CD8-positive, alpha-beta memory T cell (primary cell): ENCODE measurements around the gene MILR1. TPM values are rescaled to one million over a fixed set of nuclear protein-coding genes. Genes with fewer than 3 reads are reported as not detected.

ENCODE experiments used
- CTCF ChIA-PET: fragments of 350-600 bp; sonication (Branson Sonifier 250); formaldehyde crosslinking; loops from one replicate; lab custom pipeline; 2021; ENCODE audit warnings: antibody characterized with exemption; lab: Charles Lee
- POLR2A ChIA-PET: fragments of 350-600 bp; sonication (Branson Sonifier 250); formaldehyde crosslinking; loops from one replicate; lab custom pipeline; 2021; ENCODE audit warnings: antibody characterized with exemption; lab: Charles Lee
- DNase-seq, 5 donors: peaks; one replicate each; pipeline versions ENCODE4 v3.0.0 to v3.0.0-alpha.2; 2020 to 2022; ENCODE audit warnings: mixed read lengths in 1 of 5
- H3K27ac ChIP-seq: one replicate; pipeline ENCODE4 v1.7.0; 2013; ENCODE audit warnings: low read depth, mild to moderate bottlenecking, low read length, moderate library complexity
- H3K27me3 ChIP-seq: 2 replicates; pipeline ENCODE4 v1.7.0; 2013; ENCODE audit warnings: low read length, mild to moderate bottlenecking; ENCODE audit not compliant: insufficient read depth, poor library complexity, severe bottlenecking
- H3K36me3 ChIP-seq: 2 replicates; pipeline ENCODE4 v1.7.0; 2013; ENCODE audit warnings: mild to moderate bottlenecking, low read length, moderate library complexity; ENCODE audit not compliant: insufficient read depth
- H3K4me1 ChIP-seq: 2 replicates; pipeline ENCODE4 v1.7.0; 2013; ENCODE audit warnings: mild to moderate bottlenecking, low read length, moderate library complexity; ENCODE audit not compliant: insufficient read depth
- H3K4me3 ChIP-seq: 2 replicates; pipeline ENCODE4 v1.7.0; 2013; ENCODE audit warnings: mild to moderate bottlenecking, low read length
- H3K9me3 ChIP-seq: 2 replicates; pipeline ENCODE4 v1.7.0; 2013; ENCODE audit warnings: mild to moderate bottlenecking, low read length
- H3K27ac Mint-ChIP-seq, 8 donors: one replicate each; pipeline ENCODE4 v1.8.0; 2020 to 2021; ENCODE audit warnings: mixed read lengths in 8 of 8, mild to moderate bottlenecking in 6 of 8, inconsistent platforms in 3 of 8, moderate library complexity in 3 of 8
- H3K27me3 Mint-ChIP-seq, 2 donors: one replicate each; pipeline ENCODE4 v1.8.0; 2020 to 2021; ENCODE audit warnings: mixed read lengths in 2 of 2, mild to moderate bottlenecking in 1 of 2, moderate library complexity in 1 of 2
- H3K36me3 Mint-ChIP-seq, 3 donors: one replicate each; pipeline ENCODE4 v1.8.0; 2020 to 2021; ENCODE audit warnings: mixed read lengths in 3 of 3, inconsistent platforms in 1 of 3, mild to moderate bottlenecking in 1 of 3
- H3K4me1 Mint-ChIP-seq, 3 donors: one replicate each; pipeline ENCODE4 v1.8.0; 2020 to 2021; ENCODE audit warnings: mixed read lengths in 3 of 3, inconsistent platforms in 1 of 3, mild to moderate bottlenecking in 1 of 3
- H3K4me3 Mint-ChIP-seq, 7 donors: one replicate each; pipeline ENCODE4 v1.8.0; 2020 to 2021; ENCODE audit warnings: mixed read lengths in 7 of 7, mild to moderate bottlenecking in 6 of 7, moderate library complexity in 4 of 7, inconsistent platforms in 2 of 7
- H3K9me3 Mint-ChIP-seq, 5 donors: one replicate each; pipeline ENCODE4 v1.8.0; 2020 to 2022; ENCODE audit warnings: mixed read lengths in 5 of 5, mild to moderate bottlenecking in 3 of 5, moderate library complexity in 2 of 5, inconsistent platforms in 1 of 5
- polyA plus RNA-seq: library from polyadenylated mRNA; unstranded; fragments of 300-500 nt; fragmentation: Illumina TruSeq; gene quantifications from one replicate; pipeline ENCODE4 v1.2.3, GENCODE V29; 2021
- total RNA-seq, 2 experiments: library from RNA; stranded (reverse); gene quantifications; one replicate each; pipeline ENCODE4 v1.2.3, GENCODE V29; 2021

MILR1 gene
- total and polyA plus RNA-seq, 3 experiments from 2014 or later, result 0.66 to 0.69 TPM; not detected in 1

DNA sequence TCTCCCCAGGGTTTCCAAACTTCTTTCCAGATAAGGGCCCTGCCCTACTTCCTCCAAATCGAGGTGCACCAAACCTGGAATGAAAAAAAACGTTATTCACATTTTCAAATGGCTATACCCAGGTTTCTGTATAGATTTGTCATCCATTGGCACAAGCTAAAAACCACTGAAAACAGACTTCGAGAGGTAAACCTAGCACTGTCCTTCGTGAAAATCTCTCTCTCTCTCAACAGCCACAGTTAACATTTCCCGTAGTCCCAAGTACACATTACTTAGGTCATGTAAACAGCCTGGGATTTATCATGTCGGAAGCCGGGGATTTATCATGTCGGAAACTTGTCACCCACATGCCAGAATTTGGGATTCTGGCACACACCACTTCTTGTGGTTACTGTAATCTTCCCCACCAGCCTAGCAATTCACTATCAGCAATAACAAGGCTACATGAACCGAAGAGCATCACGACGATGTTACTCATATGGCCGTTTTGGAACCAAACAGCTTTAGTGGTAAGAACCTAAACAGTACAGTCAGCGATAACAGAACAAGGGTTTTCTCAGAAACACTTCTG lies 55.9 kb downstream of the MILR1 start:
- Mint-ChIP-seq H3K4me1 (peaks cover 64 to 82% (median 75%) of the 10 kb centered on the region in 3 donors), H3K27me3 (peaks cover 0 to 26% of the 10 kb centered on the region in 2 donors), H3K4me3 (peak overlapping the region; percentile 96 to 100 (median 99)), H3K36me3 (peaks cover 42 to 87% (median 51%) of the 10 kb centered on the region in 3 donors), H3K9me3 (peaks cover 0 to 3% (median 2%) of the 10 kb centered on the region in 5 donors), H3K27ac (peak overlapping the region; percentile 99 to 100 (median 99))
- Histone ChIP-seq H3K9me3 (no peaks in the 10 kb centered on the region), H3K4me3 (peak overlapping the region; percentile 91), H3K27ac (peak overlapping the region; percentile 98), H3K27me3 (no peaks in the 10 kb centered on the region), H3K4me1 (peaks cover 62% of the 10 kb centered on the region), H3K36me3 (peaks cover 59% of the 10 kb centered on the region)
- ChIA-PET CTCF (interaction anchor here (1.0 to 4.1 kb wide), 7 partner anchors 8 to 484 kb away, joined by 3 to 42 read pairs (median 4); partner anchors contain the start of genes ICAM2 and POLG2), POLR2A (interaction anchor here (0.6 to 4.5 kb wide), 17 partner anchors 8 to 804 kb away, joined by 3 to 168 read pairs (median 8); partner anchors contain the start of genes CCDC47, DDX42, ERN1 and LIMD2)
- no peak for DNase-seq

DNA sequence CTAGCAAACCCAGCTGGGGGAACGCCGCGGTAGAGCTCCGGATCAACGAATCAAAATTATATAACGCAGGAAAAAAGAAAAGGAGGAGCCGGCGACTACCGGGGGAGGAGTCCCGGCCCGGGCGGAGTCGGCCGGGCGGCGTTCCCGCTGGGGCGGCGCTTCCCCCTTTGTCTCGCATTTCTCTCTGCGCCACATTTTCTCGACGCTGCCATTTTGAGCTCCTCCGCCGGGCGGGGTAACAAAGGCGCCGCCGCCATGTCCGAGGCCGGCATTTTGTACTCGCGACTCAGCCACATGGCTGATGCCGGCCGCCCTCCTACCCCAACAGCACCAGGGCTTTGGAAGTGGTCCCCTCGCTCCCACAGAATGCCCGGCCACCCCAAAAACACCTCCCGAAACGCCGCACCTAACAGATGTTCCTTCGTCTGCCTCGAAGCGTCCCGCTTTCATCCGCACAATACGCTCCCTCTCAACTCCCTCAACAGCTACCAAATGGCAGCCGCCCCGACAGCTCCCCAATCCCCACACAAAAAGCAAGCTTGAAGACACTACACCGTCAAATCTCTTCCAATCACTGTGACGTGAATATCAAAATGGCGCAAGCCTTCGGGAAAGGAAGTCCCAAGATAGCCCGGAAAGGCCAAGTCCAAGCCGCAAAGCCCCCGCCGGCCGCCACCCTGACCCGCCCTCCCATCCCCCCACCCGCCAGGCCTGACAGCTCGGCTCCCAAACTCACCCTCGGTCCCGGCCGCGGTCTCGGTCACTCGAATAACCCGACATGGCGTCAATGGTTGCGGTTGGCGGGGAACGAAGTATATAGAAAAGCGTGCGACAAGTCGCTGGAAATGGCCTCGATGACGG lies 56.7 kb downstream of the MILR1 start:
- peak overlapping the region; percentile 98 for H3K27ac ChIP-seq
- POLR2A ChIA-PET, result interaction anchor here (0.6 to 4.5 kb wide), 20 partner anchors 8 to 805 kb away, joined by 3 to 168 read pairs (median 8); partner anchors contain the start of genes CCDC47, DDX42, ERN1 and LIMD2
- Mint-ChIP-seq H3K4me3 (peak overlapping the region; percentile 96 to 100 (median 99)), H3K27me3 (peaks cover 0 to 24% of the 10 kb centered on the region in 2 donors), H3K4me1 (peaks cover 62 to 81% (median 75%) of the 10 kb centered on the region in 3 donors), H3K36me3 (peaks cover 39 to 86% (median 48%) of the 10 kb centered on the region in 3 donors), H3K27ac (peak overlapping the region; percentile 99 to 100 (median 99)), H3K9me3 (peaks cover 0 to 3% (median 2%) of the 10 kb centered on the region in 5 donors)
- no peaks in the 10 kb centered on the region for H3K9me3 ChIP-seq
- H3K27me3 ChIP-seq, result no peaks in the 10 kb centered on the region
- peaks cover 52% of the 10 kb centered on the region for H3K36me3 ChIP-seq
- peak; percentile 75 to 94 (median 87) for DNase-seq
- CTCF ChIA-PET, result interaction anchor here (1.0 to 4.1 kb wide), 7 partner anchors 9 to 485 kb away, joined by 3 to 42 read pairs (median 4); partner anchors contain the start of genes ICAM2 and POLG2
- peaks cover 60% of the 10 kb centered on the region for H3K4me1 ChIP-seq
- peak overlapping the region; percentile 91 for H3K4me3 ChIP-seq

DNA sequence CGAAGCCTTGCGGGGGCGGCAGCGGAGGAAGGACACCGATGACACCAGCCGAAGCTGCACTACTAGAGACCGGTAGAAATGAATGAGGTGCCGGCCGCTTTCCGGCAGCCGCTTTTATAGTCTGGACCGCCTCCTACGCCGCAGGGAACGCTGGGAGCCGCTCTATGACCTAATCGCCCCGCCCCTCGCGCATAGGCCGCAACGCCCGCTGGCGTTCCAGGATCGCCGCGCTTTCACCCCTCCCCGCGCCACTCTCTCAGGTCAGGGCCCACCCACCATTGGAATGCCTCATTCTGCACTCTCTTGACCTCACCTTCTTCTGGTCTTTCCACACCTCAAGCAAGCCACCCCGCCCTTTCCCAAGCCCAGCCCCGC lies 57.3 kb downstream of the MILR1 start, which contains the start of gene DDX5:
Gene DDX5, minus strand, starts transcription at position 89 of the 375 bp plus-strand sequence. CDS start 170 bp downstream, outside the sequence.
- H3K27ac Mint-ChIP-seq, result peak within 1 kb of the TSS; percentile 99 to 100 (median 99)
- Histone ChIP-seq H3K4me3 (peak within 1 kb of the TSS; percentile 91), H3K4me1 (peaks cover 55% of the 10 kb centered on the region), H3K36me3 (peaks cover 46% of the 10 kb centered on the region), H3K27ac (peak within 1 kb of the TSS; percentile 98), H3K27me3 (no peaks in the 10 kb centered on the region), H3K9me3 (no peaks in the 10 kb centered on the region)
- peaks cover 0 to 24% of the 10 kb centered on the region in 2 donors for H3K27me3 Mint-ChIP-seq
- DNase-seq, result peak; percentile 94 to 99 (median 96)
- CTCF ChIA-PET, result interaction anchor here (0.7 to 4.1 kb wide), 6 partner anchors 10 to 486 kb away, joined by 3 to 42 read pairs (median 18); partner anchors contain the start of genes ICAM2 and POLG2
- peaks cover 0 to 3% (median 2%) of the 10 kb centered on the region in 5 donors for H3K9me3 Mint-ChIP-seq
- peaks cover 59 to 77% (median 71%) of the 10 kb centered on the region in 3 donors for H3K4me1 Mint-ChIP-seq
- H3K36me3 Mint-ChIP-seq, result peaks cover 35 to 86% (median 46%) of the 10 kb centered on the region in 3 donors
- H3K4me3 Mint-ChIP-seq, result peak within 1 kb of the TSS; percentile 96 to 100 (median 99)
- POLR2A ChIA-PET, result interaction anchor here (0.5 to 4.5 kb wide), 18 partner anchors 9 to 1740 kb away, joined by 3 to 168 read pairs (median 8); partner anchors contain the start of genes CCDC47, DDX42, LIMD2 and POLG2

- peak; percentile 93 to 99 (median 97) for DNase-seq
- peak within 1 kb of the TSS; percentile 91 for H3K4me3 ChIP-seq
- H3K27me3 ChIP-seq, result no peaks in the 10 kb centered on the region
- H3K9me3 Mint-ChIP-seq, result peaks cover 0 to 3% (median 2%) of the 10 kb centered on the region in 5 donors
- peak within 1 kb of the TSS; percentile 96 to 100 (median 99) for H3K4me3 Mint-ChIP-seq
- peaks cover 30 to 86% (median 41%) of the 10 kb centered on the region in 3 donors for H3K36me3 Mint-ChIP-seq
- ChIA-PET POLR2A (interaction anchor here (0.5 to 4.5 kb wide), 20 partner anchors 9 to 1739 kb away, joined by 3 to 168 read pairs (median 4); partner anchors contain the start of genes CCDC47, DDX42, LIMD2 and POLG2), CTCF (interaction anchor here (0.7 to 4.1 kb wide), 7 partner anchors 10 to 202 kb away, joined by 3 to 42 read pairs (median 4); partner anchors contain the start of gene POLG2)
- H3K4me1 Mint-ChIP-seq, result peaks cover 53 to 77% (median 70%) of the 10 kb centered on the region in 3 donors
- peaks cover 40% of the 10 kb centered on the region for H3K36me3 ChIP-seq
- peak within 1 kb of the TSS; percentile 99 to 100 (median 99) for H3K27ac Mint-ChIP-seq
- H3K27ac ChIP-seq, result peak within 1 kb of the TSS; percentile 98
- H3K27me3 Mint-ChIP-seq, result peaks cover 0 to 24% of the 10 kb centered on the region in 2 donors
- H3K9me3 ChIP-seq, result no peaks in the 10 kb centered on the region
- peaks cover 48% of the 10 kb centered on the region for H3K4me1 ChIP-seq
Observed at GRCh38 chr17:64506576-64507412, 57.9 kb downstream of the MILR1 start, which contains the start of gene CEP95. CEP95 (plus strand) TSS chr17:64506977; CDS start chr17:64507098, 121 bp downstream.

- Histone ChIP-seq H3K4me3 (peak overlapping the region; percentile 91), H3K36me3 (peaks cover 34% of the 10 kb centered on the region), H3K27ac (peak overlapping the region; percentile 98), H3K4me1 (peaks cover 42% of the 10 kb centered on the region), H3K9me3 (no peaks in the 10 kb centered on the region), H3K27me3 (no peaks in the 10 kb centered on the region)
- ChIA-PET CTCF (interaction anchor here (0.7 to 4.1 kb wide), 7 partner anchors 11 to 202 kb away, joined by 3 to 42 read pairs (median 4); partner anchors contain the start of gene POLG2), POLR2A (interaction anchor here (0.6 to 4.5 kb wide), 12 partner anchors 8 to 1067 kb away, joined by 3 to 168 read pairs (median 8); partner anchors contain the start of genes CCDC47, DDX42 and POLG2)
- DNase-seq, result peak; percentile 7 to 74 (median 57)
- Mint-ChIP-seq H3K4me1 (peaks cover 49 to 74% (median 68%) of the 10 kb centered on the region in 3 donors), H3K27me3 (peaks cover 0 to 24% of the 10 kb centered on the region in 2 donors), H3K9me3 (peaks cover 0 to 3% (median 2%) of the 10 kb centered on the region in 5 donors), H3K4me3 (peak overlapping the region; percentile 96 to 100 (median 99)), H3K36me3 (peaks cover 24 to 84% (median 35%) of the 10 kb centered on the region in 3 donors), H3K27ac (peak overlapping the region; percentile 99 to 100 (median 99))
Observed at GRCh38 chr17:64507413-64507782, 58.5 kb downstream of the MILR1 start.

DNA sequence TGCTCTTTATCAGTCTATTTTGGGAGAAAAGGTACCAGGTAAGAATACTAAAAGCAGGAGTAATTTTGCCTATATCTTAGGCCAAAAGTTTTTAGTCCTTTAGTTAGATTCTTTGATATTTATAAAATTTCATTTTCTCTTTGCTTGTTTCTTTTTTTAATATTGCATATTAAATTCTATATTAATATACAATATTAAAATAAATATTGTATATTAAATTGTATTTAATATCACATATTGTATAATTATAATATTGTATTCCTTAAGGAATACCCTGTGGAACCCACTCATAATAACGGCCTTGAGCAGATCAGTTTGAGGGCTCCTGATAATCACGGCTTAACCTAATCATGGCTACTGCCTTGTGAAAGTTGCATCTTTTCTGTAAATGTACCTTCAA lies 59.8 kb downstream of the MILR1 start:
- H3K27me3 Mint-ChIP-seq, result peaks cover 0 to 21% of the 10 kb centered on the region in 2 donors
- ChIA-PET POLR2A (interaction anchor here (0.5 to 1.6 kb wide), 3 partner anchors 12 to 105 kb away, joined by 3 to 10 read pairs (median 3); partner anchors contain the start of gene POLG2), CTCF (no interaction called here)
- H3K4me1 Mint-ChIP-seq, result peaks cover 45 to 70% (median 62%) of the 10 kb centered on the region in 3 donors
- Histone ChIP-seq H3K27ac (no peak overlapping the region), H3K4me3 (no peak overlapping the region), H3K27me3 (no peaks in the 10 kb centered on the region), H3K9me3 (no peaks in the 10 kb centered on the region), H3K4me1 (peaks cover 30% of the 10 kb centered on the region), H3K36me3 (peaks cover 28% of the 10 kb centered on the region)
- peak overlapping the region in 3 of 8 donors; percentile 49 to 54 (median 50) for H3K27ac Mint-ChIP-seq
- DNase-seq, result no peak
- H3K4me3 Mint-ChIP-seq, result peak overlapping the region; percentile 32 to 100 (median 69)
- peaks cover 14 to 84% (median 30%) of the 10 kb centered on the region in 3 donors for H3K36me3 Mint-ChIP-seq
- peaks cover 0 to 3% (median 2%) of the 10 kb centered on the region in 5 donors for H3K9me3 Mint-ChIP-seq
